ENCODE results near the gene SULT1A3. TPM values are rescaled to one million over a fixed set of nuclear protein-coding genes. Genes with fewer than 3 reads are reported as not detected.

Gene SULT1A3
- total RNA-seq, 1 experiment from 2014 or later, result 23.5 TPM

- POLR2A ChIA-PET, result no interaction called here
- BruUV-seq (replicated peaks), result no TSS peak
These were observed 19.9 kb upstream of the SULT1A3 start for GRCh38 chr16:30179195-30179594.

DNA sequence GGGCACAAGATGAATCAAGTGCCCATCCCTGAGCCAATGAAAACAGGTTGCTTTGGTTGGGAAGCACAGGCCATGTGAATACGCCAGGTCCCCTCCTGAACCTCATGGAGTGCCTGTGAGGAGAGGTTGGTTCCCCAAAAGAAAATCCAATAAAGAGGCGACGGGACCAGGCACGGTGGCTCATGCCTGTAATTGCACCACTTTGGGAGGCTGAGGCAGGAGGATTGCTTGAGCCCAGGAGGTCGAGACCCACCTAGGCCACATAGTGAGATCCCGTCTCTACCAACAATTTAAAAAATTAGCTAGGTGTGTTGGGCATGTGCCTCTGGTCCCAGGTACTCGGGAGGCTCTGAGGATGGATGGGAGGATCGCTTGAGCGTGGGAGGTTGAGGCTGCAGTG, 19.1 kb upstream of the SULT1A3 start:
- POLR2A ChIA-PET, result no interaction called here
- BruUV-seq (replicated peaks), result no TSS peak
- CTCF ChIA-PET, result no interaction called here

More at GRCh38 chr16:30179195-30179594, 19.9 kb upstream of the SULT1A3 start:
- Histone ChIP-seq H4K20me1 (ENCODE audit: insufficient read depth) (no peaks in the 10 kb centered on the region), H3K27me3 (ENCODE audit: insufficient read depth, low read length) (no peaks in the 10 kb centered on the region), H3K27ac (ENCODE audit: low read depth, low read length) (no peak overlapping the region), H2AFZ (ENCODE audit: low read depth, low read length, poor library complexity, severe bottlenecking) (no peak overlapping the region), H3K4me1 (ENCODE audit: control insufficient read depth in 1 of 2, insufficient read depth in 2 of 2, low read length in 2 of 2) (peaks cover 13 to 20% of the 10 kb centered on the region in 2 experiments; a peak in 3 of 4 replicates), H3K79me2 (ENCODE audit: insufficient read depth, low read length) (no peaks in the 10 kb centered on the region), H3K4me2 (ENCODE audit: low read length) (no peak overlapping the region), H3K9me2 (ENCODE audit: insufficient read depth) (no peaks in the 10 kb centered on the region), H3K9me3 (ENCODE audit: control insufficient read depth in 1 of 2, insufficient read depth in 1 of 2, low read depth in 1 of 2, low read length in 2 of 2) (no peaks in the 10 kb centered on the region), H3K4me3 (replicated peaks in 1 of 2; ENCODE audit: low read depth in 1 of 2, low read length in 2 of 2) (no peak overlapping the region), H3K9ac (ENCODE audit: low read length) (no peak overlapping the region), H3K36me3 (ENCODE audit: control insufficient read depth in 1 of 2, insufficient read depth in 2 of 2, low read length in 2 of 2) (no peaks in the 10 kb centered on the region)
- RAD21 ChIA-PET (ENCODE audit: low non-redundant PET in 1 of 2, low total read pairs in 2 of 2, uncharacterized antibody in 2 of 2, unreplicated experiment in 2 of 2), result no interaction called here
- no peak for TF ChIP-seq CBX3 (IDR thresholded peaks at IDR 0.05; ENCODE audit: low read depth)
- no peak for ATAC-seq
- CTCF ChIA-PET, result no interaction called here
- no peak for DNase-seq (ENCODE audit: low read depth, low spot score)
- intact Hi-C loops (cut with micrococcal nuclease), result no loop called here

More for the DNA sequence above, 19.1 kb upstream of the SULT1A3 start:
- Histone ChIP-seq H3K27ac (ENCODE audit: low read depth, low read length) (no peak overlapping the region), H3K9ac (ENCODE audit: low read length) (no peak overlapping the region), H2AFZ (ENCODE audit: low read depth, low read length, poor library complexity, severe bottlenecking) (no peak overlapping the region), H4K20me1 (ENCODE audit: insufficient read depth) (no peaks in the 10 kb centered on the region), H3K4me3 (replicated peaks in 1 of 2; ENCODE audit: low read depth in 1 of 2, low read length in 2 of 2) (no peak overlapping the region), H3K4me2 (ENCODE audit: low read length) (no peak overlapping the region), H3K4me1 (ENCODE audit: control insufficient read depth in 1 of 2, insufficient read depth in 2 of 2, low read length in 2 of 2) (peaks cover 13 to 20% of the 10 kb centered on the region in 2 experiments; a peak in 3 of 4 replicates), H3K79me2 (ENCODE audit: insufficient read depth, low read length) (no peaks in the 10 kb centered on the region), H3K36me3 (ENCODE audit: control insufficient read depth in 1 of 2, insufficient read depth in 2 of 2, low read length in 2 of 2) (no peaks in the 10 kb centered on the region), H3K9me2 (ENCODE audit: insufficient read depth) (no peaks in the 10 kb centered on the region), H3K27me3 (ENCODE audit: insufficient read depth, low read length) (no peaks in the 10 kb centered on the region), H3K9me3 (ENCODE audit: control insufficient read depth in 1 of 2, insufficient read depth in 1 of 2, low read depth in 1 of 2, low read length in 2 of 2) (no peaks in the 10 kb centered on the region)
- RAD21 ChIA-PET (ENCODE audit: low non-redundant PET in 1 of 2, low total read pairs in 2 of 2, uncharacterized antibody in 2 of 2, unreplicated experiment in 2 of 2), result no interaction called here
- no peak for ATAC-seq
- no peak for TF ChIP-seq POLR2A (IDR thresholded peaks at IDR 0.05; ENCODE audit: borderline replicate concordance, extremely low read depth, insufficient read depth, insufficient read length)
- TF ChIP-seq ZFX (IDR thresholded peaks at IDR 0.05), result no peak
- no peak for TF ChIP-seq CBX3 (IDR thresholded peaks at IDR 0.05; ENCODE audit: low read depth)
- TF ChIP-seq SRF (IDR thresholded peaks at IDR 0.05; ENCODE audit: low read depth), result no peak
- TF ChIP-seq YY1 (IDR thresholded peaks at IDR 0.05; ENCODE audit: extremely low read depth, insufficient replicate concordance, low read depth, low read length), result no peak
- TF ChIP-seq CEBPB (IDR thresholded peaks at IDR 0.05; ENCODE audit: low read depth), result no peak
- no peak for TF ChIP-seq FOSL1 (IDR thresholded peaks at IDR 0.05; ENCODE audit: low read depth)
- TF ChIP-seq SIN3A (IDR thresholded peaks at IDR 0.05; ENCODE audit: low read depth), result no peak
- TF ChIP-seq EGR1 (IDR thresholded peaks at IDR 0.05; ENCODE audit: low read depth), result no peak
- intact Hi-C loops (cut with micrococcal nuclease), result no loop called here
- DNase-seq (ENCODE audit: low read depth, low spot score), result no peak
